Astrocyte (in vitro differentiated cells and primary cell): Measurements from ENCODE around the gene PDZD2. TPM values are rescaled to one million over a fixed set of nuclear protein-coding genes. Genes with fewer than 3 reads are reported as not detected.

Source experiments
- DNase-seq: peaks from one replicate; pipeline ENCODE4 v3.0.0-alpha.2; 2010; ENCODE audit warnings: low read depth
- FAIRE-seq: peaks from 2 replicates; lab custom pipeline; 2011; peaks lifted over from hg19 to GRCh38; lab: Jason Lieb, UNC
- H2AFZ ChIP-seq: 2 replicates; pipeline ENCODE4 v1.6.0; 2012; ENCODE audit warnings: low read depth, low read length, inconsistent platforms
- H3K27ac ChIP-seq: 2 replicates; pipeline ENCODE4 v1.5.1; 2011; ENCODE audit warnings: low read depth, low read length, inconsistent platforms
- H3K27me3 ChIP-seq: 2 replicates; pipeline ENCODE4 v1.6.0; 2011; ENCODE audit warnings: low read length, inconsistent platforms; ENCODE audit not compliant: insufficient read depth
- H3K36me3 ChIP-seq: 2 replicates; pipeline ENCODE4 v1.5.1; 2011; ENCODE audit warnings: low read length, inconsistent platforms; ENCODE audit not compliant: insufficient read depth
- H3K4me1 ChIP-seq: 2 replicates; pipeline ENCODE4 v1.5.1; 2011; ENCODE audit warnings: low read length, inconsistent platforms; ENCODE audit not compliant: insufficient read depth
- H3K4me2 ChIP-seq: 2 replicates; pipeline ENCODE4 v1.6.0; 2012; ENCODE audit warnings: low read length, inconsistent platforms
- H3K4me3 ChIP-seq: 2 replicates; pipeline ENCODE4 v1.5.1; 2011; ENCODE audit warnings: low read depth, mild to moderate bottlenecking, low read length, inconsistent platforms; ENCODE audit not compliant: insufficient read depth
- H3K79me2 ChIP-seq: 2 replicates; pipeline ENCODE4 v1.6.0; 2012; ENCODE audit warnings: mild to moderate bottlenecking, low read length, inconsistent platforms; ENCODE audit not compliant: insufficient read depth
- H3K9ac ChIP-seq: 2 replicates; pipeline ENCODE4 v1.6.0; 2012; ENCODE audit warnings: mild to moderate bottlenecking, low read length, inconsistent platforms
- H3K9me3 ChIP-seq: 2 replicates; pipeline ENCODE4 v1.5.1; 2012; ENCODE audit warnings: low read depth, mild to moderate bottlenecking, low read length, inconsistent platforms; ENCODE audit not compliant: insufficient read depth
- H4K20me1 ChIP-seq: 2 replicates; pipeline ENCODE4 v1.6.0; 2012; ENCODE audit warnings: low read length, inconsistent platforms; ENCODE audit not compliant: insufficient read depth
- H3K27ac Mint-ChIP-seq: one replicate; pipeline ENCODE4 v1.8.0; 2021; ENCODE audit warnings: mild to moderate bottlenecking, mixed read lengths; ENCODE audit not compliant: unreplicated experiment
- H3K27me3 Mint-ChIP-seq: one replicate; pipeline ENCODE4 v1.8.0; 2021; ENCODE audit warnings: low read depth, mixed read lengths; ENCODE audit not compliant: unreplicated experiment
- H3K36me3 Mint-ChIP-seq: one replicate; pipeline ENCODE4 v1.8.0; 2021; ENCODE audit warnings: low read depth, mixed read lengths; ENCODE audit not compliant: unreplicated experiment
- H3K4me1 Mint-ChIP-seq: one replicate; pipeline ENCODE4 v1.8.0; 2021; ENCODE audit warnings: low read depth, mixed read lengths; ENCODE audit not compliant: unreplicated experiment
- H3K4me3 Mint-ChIP-seq: one replicate; pipeline ENCODE4 v1.8.0; 2021; ENCODE audit warnings: mild to moderate bottlenecking, moderate library complexity, mixed read lengths; ENCODE audit not compliant: unreplicated experiment
- H3K9me3 Mint-ChIP-seq: one replicate; pipeline ENCODE4 v1.8.0; 2021; ENCODE audit warnings: mild to moderate bottlenecking, mixed read lengths; ENCODE audit not compliant: unreplicated experiment
- CTCF ChIP-seq: IDR thresholded peaks from 2 replicates; pipeline ENCODE4 v1.5.1; 2011; ENCODE audit warnings: low read depth, mild to moderate bottlenecking, inconsistent platforms, low read length, moderate library complexity; ENCODE audit not compliant: insufficient read depth
- EZH2 ChIP-seq: IDR thresholded peaks from 2 replicates; pipeline ENCODE4 v1.6.1; 2012; ENCODE audit warnings: mild to moderate bottlenecking, low read length, inconsistent platforms; ENCODE audit not compliant: insufficient read depth
- total RNA-seq: library from RNA; stranded (reverse); gene quantifications from 2 replicates; pipeline ENCODE4 v1.2.1, GENCODE V29; 2021

PDZD2 gene
- total RNA-seq, 1 donor from 2014 or later: 10.3 TPM

GRCh38 chr5:31757806-31758205 lies 118.9 kb downstream of the PDZD2 start:
- no peaks in the 10 kb centered on the region for H3K36me3 ChIP-seq
- H4K20me1 ChIP-seq: no peaks in the 10 kb centered on the region
- FAIRE-seq: no peak
- H3K4me3 ChIP-seq: no peak overlapping the region
- H3K27me3 ChIP-seq: peaks cover 10% of the 10 kb centered on the region
- H3K9me3 ChIP-seq: no peaks in the 10 kb centered on the region
- no peak for DNase-seq
- no peaks in the 10 kb centered on the region for H3K36me3 Mint-ChIP-seq
- H2AFZ ChIP-seq: no peak overlapping the region
- no peak for TF ChIP-seq CTCF
- TF ChIP-seq EZH2: no peak
- H3K27ac Mint-ChIP-seq: no peak overlapping the region
- H3K27ac ChIP-seq: no peak overlapping the region
- no peaks in the 10 kb centered on the region for H3K79me2 ChIP-seq
- H3K4me2 ChIP-seq: no peak overlapping the region
- H3K27me3 Mint-ChIP-seq: peaks cover 2% of the 10 kb centered on the region
- no peaks in the 10 kb centered on the region for H3K4me1 ChIP-seq
- peaks cover 7% of the 10 kb centered on the region for H3K9me3 Mint-ChIP-seq
- no peak overlapping the region for H3K4me3 Mint-ChIP-seq
- no peak overlapping the region for H3K9ac ChIP-seq
- no peaks in the 10 kb centered on the region for H3K4me1 Mint-ChIP-seq

- Mint-ChIP-seq H3K4me1 (no peaks in the 10 kb centered on the region), H3K4me3 (no peak overlapping the region), H3K27me3 (peaks cover 2% of the 10 kb centered on the region), H3K9me3 (peaks cover 4% of the 10 kb centered on the region), H3K36me3 (no peaks in the 10 kb centered on the region), H3K27ac (no peak overlapping the region)
- no peak overlapping the region for H3K4me3 ChIP-seq
- H3K4me1 ChIP-seq: no peaks in the 10 kb centered on the region
- no peaks in the 10 kb centered on the region for H3K36me3 ChIP-seq
- no peak overlapping the region for H3K4me2 ChIP-seq
- no peak overlapping the region for H3K27ac ChIP-seq
- TF ChIP-seq CTCF: no peak
- TF ChIP-seq EZH2: no peak
- H3K9me3 ChIP-seq: no peaks in the 10 kb centered on the region
- no peak overlapping the region for H2AFZ ChIP-seq
- H3K27me3 ChIP-seq: peaks cover 5% of the 10 kb centered on the region
- H3K9ac ChIP-seq: no peak overlapping the region
- no peak for FAIRE-seq
- DNase-seq: no peak
- H3K79me2 ChIP-seq: no peaks in the 10 kb centered on the region
- H4K20me1 ChIP-seq: no peaks in the 10 kb centered on the region
Observed at GRCh38 chr5:31758803-31759425, 120.0 kb downstream of the PDZD2 start.

- Histone ChIP-seq H3K9me3 (no peaks in the 10 kb centered on the region), H3K4me1 (no peaks in the 10 kb centered on the region), H3K27ac (no peak overlapping the region), H3K79me2 (no peaks in the 10 kb centered on the region), H3K9ac (no peak overlapping the region), H3K4me3 (no peak overlapping the region), H4K20me1 (no peaks in the 10 kb centered on the region), H2AFZ (no peak overlapping the region), H3K36me3 (no peaks in the 10 kb centered on the region), H3K4me2 (no peak overlapping the region), H3K27me3 (peaks cover 5% of the 10 kb centered on the region)
- H3K27me3 Mint-ChIP-seq: peaks cover 2% of the 10 kb centered on the region
- H3K27ac Mint-ChIP-seq: no peak overlapping the region
- no peaks in the 10 kb centered on the region for H3K36me3 Mint-ChIP-seq
- H3K9me3 Mint-ChIP-seq: peaks cover 4% of the 10 kb centered on the region
- DNase-seq (no peak), FAIRE-seq (no peak)
- no peak overlapping the region for H3K4me3 Mint-ChIP-seq
- H3K4me1 Mint-ChIP-seq: no peaks in the 10 kb centered on the region
- no peak for TF ChIP-seq CTCF
- no peak for TF ChIP-seq EZH2
Observed at GRCh38 chr5:31759925-31760324, 121.0 kb downstream of the PDZD2 start.
